CD4-positive, alpha-beta T cell treated with Interferon alpha-2 for 1 hour (primary cell): Measurements from ENCODE around the gene GOSR1.
"Not testable (repeated sequence)": the region's sequence is repeated elsewhere in the genome, so short reads cannot be mapped to it uniquely, and the experiment has no call there.

Experiments used
- DNase-seq, 2 donors: peaks; one replicate each; pipeline ENCODE4 v3.0.0-alpha.2; 2020 to 2022

The GOSR1 gene

DNA sequence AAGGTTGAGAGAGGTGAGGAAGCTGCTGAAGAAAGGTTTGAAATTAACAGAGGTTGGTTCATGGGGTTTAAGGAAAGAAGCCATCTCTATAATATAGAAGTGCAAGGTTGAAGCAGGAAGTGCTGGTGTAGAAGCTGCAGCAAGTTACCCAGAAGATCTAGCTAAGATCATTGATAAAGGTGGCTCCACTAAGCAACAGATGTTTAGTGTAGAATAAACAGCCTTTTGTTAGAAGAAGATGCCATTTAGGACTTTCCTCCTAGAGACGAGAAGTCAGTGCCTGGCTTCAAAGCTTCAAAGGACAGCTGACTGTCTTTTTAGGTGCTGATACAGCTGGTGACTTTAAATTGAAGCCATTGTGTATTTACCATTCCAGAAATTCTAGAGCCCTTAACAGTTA, 29.3 kb downstream of the GOSR1 start:
- no peak for DNase-seq

DNA sequence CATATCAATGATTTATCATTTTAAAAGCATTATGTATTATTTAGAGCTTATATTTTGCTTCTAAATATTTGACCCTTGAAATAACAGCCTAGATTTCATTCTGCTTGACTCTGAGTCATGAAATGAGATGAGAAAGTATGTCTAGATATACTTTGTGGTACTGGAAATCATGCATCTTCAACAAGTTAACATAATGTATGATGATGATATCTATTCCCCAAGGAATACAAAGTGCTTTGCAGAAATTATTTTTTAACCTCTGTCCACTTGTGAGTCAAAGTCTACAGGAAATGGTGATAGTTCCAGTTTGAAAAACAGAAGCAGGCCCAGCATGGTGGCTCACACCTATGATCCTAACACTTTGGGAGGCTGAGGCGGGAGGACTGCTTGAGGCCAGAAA, 36.1 kb downstream of the GOSR1 start:
- DNase-seq = no peak

DNA sequence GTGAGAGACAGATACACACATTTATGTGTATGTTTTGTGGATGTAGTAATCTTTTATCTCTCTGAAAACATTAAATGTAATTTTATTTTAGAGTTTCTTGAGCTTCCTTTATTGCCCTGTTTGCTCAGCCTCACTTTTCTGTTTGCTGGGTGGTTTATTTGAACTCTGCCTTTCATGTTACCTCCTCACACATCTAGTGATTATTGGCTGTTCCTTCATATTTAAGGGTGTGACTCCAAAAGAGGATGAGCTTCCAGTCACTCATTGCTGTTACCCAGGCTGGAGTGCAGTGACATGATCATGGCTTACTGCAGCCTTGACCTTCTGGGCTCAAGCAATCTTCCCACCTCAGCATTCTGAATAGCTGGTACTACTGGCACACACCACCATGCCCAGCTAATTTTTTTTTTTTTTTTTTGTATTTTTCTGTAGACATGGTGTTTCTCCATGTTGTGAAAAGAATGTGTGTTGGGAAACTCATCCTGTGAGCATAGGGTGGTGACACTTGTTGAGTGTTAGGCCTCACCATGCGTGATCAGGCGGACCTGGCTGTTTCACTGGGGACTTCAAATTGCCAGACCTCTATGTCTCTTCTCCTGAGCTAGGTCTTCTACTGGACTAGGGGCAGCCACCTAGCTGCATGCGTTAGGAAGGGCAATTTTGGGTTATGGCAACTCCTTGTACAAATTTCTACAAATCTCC, 37.8 kb downstream of the GOSR1 start:
- no peak for DNase-seq

DNA sequence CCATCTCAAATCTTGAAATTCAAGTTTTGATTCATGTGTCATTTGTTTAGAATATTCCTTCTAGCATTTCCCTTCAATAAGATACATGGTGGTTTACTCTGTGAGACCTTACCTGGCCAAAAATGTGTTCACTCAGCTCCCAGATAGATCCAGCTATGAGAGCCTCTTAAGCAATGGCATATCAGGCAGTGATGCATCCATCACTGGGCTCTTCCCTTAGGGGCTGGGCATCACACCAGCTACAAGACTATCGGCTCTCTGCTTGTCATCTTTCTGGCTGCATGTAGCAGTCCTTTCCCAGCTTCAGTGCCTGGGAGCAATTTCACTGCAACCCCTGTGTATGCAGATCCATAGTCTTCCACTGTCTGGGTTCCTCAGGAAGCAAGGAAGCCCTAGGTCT, 40.6 kb downstream of the GOSR1 start:
- DNase-seq = no peak

DNA sequence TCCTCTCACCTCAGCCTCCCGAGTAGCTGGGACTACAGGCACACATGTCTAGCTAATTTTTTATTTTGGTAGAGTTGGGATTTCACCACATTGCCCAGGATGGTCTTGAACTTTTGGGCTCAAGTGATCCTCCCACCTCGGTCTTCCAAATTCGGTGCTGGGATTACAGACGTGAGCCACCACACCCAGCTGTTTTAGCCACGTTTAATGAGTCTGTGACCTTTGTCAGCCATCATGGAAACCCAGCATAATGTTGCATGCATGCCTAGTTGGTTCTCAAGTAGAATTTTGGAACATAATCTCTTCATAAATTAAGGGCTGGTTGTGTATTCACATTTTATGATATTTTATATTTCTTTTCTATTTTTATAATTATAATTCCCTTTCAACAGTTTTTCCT, 42.0 kb downstream of the GOSR1 start:
- no peak for DNase-seq

DNA sequence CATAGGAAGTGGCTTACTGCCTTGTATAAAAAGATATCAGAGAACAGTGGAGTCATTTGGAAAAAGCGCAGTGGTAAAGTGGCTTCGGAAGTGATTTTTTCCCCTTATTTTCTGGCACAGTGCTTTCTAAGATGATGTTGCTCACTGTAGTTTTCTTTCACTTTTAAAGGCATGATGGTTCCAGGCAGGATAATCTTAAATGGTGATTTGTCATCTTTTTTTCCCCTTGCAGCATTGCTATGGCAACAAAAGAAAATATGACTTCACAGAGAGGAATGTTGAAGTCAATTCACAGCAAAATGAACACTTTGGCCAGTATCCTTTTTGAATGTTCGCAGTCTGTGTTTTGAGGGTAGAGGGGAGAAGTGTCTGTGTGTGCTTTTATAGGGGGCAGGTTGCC, 42.5 kb downstream of the GOSR1 start:
- DNase-seq = no peak

DNA sequence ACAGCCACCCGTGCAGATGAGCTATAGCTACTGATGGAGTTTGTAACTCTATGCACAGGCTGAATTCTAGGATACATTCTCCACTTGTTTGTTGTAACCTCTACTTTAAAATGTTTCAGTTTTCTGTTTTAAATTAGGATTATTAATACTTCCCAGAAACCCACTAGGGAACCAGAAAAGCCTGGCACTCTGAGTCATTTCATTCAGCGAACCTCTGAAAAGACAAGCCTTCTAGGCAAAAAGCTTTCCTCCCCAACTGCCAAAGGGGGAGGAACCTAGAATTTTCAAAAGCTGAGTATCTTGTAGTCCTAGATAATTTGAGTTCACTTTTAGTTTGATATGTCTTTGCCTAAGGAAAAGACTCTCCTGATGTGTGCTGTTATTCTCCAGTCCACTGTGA, 43.2 kb downstream of the GOSR1 start:
- no peak for DNase-seq

DNA sequence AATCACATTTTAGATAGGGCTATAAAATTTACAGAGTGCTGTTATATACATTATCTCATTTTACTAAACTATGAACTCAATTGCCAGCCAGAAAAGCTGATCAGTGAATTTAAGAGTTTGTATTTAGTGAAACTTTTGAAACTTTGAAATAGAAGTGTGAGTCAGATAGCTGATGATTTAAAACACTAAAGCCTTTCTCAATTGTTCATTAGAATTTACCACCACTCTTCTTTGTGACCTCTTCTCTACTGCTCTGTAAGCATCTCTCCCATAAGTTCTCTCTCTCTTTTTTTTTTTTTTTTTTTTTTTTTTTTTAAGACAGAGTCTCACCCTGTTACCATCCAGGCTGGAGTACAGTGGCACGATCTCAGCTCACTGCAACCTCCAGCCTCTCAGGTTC, 43.7 kb downstream of the GOSR1 start:
- no peak for DNase-seq

DNA sequence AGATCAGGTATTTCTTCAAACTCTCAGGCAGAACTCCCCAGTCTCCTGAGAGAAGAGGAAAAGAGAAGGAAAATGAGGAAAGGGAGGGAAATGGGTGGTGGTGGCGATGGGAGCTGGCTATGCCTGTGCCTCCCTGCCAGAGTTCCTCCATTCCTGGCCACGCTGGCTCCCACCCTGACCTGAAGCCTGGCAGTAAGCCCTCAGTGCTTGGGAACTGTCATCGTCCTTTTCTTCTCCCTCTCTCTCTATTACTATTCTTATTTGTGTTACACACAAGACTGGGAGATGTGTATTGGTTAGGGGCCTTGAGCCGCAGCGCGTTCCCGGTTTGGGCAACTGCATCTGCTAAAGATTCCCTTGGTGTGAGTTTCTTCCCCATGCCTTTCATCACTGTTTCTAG, 44.6 kb downstream of the GOSR1 start:
- no peak for DNase-seq

DNA sequence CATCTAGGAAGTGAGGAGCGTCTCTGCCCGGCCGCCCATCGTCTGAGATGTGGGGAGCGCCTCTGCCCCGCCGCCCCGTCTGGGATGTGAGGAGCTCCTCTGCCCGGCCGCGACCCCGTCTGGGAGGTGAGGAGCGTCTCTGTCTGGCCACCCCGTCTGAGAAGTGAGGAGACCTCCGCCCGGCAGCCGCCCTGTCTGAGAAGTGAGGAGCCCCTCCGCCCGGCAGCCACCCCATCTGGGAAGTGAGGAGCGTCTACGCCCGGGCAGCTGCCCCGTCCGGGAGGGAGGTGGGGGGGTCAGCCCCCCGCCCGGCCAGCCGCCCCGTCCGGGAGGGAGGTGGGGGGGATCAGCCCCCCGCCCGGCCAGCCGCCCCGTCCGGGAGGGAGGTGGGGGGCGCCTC, 46.0 kb downstream of the GOSR1 start:
- not testable (repeated sequence) for DNase-seq

DNA sequence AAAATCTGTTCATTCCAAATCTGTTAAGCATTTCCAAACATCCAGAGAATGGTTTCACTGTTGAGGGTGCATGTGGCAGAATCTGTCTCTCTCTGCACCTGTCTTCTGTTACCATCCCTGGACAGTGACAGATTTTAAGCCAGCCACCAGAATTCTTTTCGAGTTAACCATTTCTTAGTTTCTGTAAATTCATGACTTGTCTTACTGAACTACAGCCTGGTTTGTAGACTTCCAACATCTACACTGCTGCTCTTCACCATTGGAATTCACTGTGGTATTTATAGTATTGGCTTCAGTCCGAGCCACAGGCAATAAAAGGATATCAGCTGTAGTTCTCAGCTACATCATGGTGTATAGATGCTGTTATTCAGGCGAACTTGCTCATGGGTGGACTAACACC, 47.6 kb downstream of the GOSR1 start:
- DNase-seq = no peak

DNA sequence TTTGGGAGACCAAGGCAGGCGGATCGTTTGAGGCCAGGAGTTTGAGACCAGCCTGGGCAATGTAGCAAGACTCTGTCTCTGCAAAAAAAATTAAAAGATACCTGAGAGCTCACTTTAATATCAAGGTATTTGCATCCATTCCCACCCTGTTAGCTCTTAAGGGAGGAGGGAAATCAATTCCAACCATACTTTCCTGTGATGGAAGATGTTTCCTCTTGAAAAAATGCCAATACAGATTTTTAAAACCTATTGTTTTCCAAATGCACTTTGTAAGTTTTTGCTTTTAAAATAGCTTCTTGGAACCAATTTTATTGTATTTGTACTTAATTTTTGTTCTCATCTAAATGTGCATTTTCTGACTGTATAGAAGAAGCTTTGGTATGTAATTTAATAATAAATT, 49.2 kb downstream of the GOSR1 start:
- no peak for DNase-seq

DNA sequence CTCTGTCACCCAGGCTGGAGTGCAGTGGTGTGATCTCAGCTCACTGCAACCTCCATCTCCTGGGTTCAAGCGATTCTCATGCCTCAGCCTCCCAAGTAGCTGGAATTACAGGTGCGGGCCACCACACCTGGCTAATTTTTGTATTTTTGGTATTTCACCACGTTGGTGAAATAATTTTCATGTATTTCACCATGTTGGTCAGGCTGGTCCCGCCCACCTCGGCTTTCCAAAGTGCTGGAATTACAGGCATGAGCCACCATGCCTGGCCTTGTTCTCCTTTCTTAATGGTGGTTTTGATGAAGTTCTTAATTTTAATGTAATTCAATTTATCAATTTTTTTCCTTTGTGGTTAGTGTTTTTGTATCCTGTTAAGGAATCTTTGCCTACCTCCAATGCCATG, 51.5 kb downstream of the GOSR1 start:
- not testable (repeated sequence) for DNase-seq

DNA sequence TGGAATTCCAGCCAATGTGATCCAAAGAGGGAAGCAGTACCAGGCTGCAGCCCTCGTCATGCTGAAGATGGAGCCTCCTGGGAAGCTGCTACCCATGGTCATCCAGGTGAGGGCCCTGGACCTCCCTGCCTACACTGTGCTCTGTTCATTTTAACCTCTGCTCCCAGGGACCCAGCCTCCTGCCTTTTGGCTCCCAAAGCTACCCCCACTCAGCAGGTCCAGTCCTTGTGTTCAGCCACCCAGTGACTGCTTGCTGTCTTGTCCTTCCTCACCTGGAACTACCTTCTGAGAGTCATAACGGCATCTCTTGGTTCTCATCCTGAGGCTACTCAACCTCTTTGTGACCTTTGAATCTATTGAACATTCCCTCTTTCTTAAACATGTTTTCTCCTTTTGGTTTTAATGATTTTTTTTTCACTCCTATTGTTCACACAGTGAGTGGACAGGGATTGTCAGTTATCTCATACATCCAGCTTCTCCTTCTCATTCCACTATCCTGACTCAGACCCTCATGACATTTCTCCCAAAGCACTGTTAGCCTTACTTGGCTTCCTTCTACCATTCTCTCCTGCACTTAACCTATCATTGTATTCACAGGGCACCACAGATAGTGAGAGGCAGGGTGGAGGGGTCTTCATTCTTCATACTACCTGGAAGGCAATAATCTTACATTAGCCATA, 53.3 kb downstream of the GOSR1 start:
- DNase-seq = no peak

DNA sequence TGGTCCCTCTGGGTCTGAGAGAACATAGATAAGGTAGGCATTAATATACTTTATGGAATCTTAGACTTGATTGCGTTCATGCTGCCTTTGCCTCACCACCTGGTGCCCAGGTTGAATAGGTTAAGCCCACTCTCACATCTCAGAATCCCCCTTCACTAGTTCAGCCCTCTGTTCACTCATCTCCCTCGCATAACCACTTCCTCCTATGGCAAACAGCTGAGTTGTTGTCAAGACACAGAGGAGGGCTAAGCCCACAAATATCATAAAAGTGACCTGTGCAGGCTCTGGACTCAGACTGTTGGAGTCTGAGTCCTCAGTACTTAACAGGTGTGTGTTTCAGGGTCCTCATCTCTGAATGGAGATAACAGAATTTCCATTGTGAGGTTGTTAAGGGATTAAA, 55.7 kb downstream of the GOSR1 start:
- no peak for DNase-seq

DNA sequence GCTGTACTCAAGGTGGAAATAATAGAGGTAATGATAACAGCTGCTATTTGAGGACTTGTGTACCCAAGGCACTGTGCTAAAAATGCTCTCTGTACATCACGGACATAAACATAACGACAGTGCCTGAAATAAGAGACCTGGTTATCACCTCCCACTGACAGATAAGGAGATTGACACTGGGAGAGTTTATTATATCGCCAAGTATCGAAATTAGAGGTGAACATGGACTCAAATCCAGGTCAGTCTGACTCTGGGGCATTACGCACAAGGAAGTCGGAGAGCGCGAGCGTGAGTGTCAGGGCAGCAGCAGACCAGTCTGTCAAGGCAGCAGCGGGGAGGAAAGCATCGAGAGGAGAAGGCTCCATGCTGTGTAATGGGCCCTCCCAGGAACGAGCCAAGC, 57.1 kb downstream of the GOSR1 start:
- no peak for DNase-seq

DNA sequence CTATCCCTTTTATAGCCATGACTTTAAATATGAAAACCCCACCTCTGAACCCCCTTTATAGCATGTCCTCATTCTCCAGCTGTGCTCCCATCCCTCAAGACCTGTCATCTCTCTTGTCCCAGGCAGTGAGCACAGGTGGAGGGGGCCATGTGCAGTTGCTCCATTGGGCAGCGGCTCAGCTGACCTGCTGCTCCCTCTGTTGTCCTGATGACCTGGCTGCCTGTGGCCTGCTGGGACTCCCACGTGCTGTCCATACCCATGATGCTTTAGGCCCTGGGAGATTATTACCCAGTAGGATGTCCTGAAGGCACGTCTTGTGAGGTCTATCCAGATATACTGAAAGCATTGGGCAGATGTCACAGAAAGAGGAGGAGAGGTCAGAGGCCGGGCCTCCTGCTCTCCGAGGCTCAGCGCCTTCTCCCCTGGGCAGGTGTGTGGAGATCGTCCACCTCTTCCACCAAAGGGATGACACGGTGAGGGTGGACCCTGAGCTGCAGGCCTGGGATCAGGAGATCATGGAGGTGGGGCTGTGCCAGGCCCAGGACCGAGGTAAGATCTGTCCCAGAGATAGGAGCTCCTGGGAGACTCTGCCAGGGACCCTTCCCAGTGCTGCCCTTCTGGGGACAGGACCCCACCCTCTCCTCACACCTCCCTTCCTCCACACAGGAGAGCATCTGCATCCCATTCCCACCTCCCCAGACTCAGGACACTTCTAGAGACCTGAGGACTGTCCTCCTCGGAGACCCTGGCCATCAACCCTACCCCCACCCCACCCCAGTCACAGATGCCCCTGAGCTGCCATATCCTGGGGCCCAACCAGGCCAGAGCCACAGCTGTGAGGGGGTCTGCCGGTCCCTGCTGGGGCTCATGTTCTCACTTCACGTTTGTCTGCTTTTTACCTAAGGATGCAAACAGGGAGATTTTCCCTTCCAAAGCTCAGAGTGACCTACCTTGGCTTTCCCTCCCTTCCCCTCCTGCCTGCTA, 58.0 kb downstream of the GOSR1 start:
- no peak for DNase-seq

DNA sequence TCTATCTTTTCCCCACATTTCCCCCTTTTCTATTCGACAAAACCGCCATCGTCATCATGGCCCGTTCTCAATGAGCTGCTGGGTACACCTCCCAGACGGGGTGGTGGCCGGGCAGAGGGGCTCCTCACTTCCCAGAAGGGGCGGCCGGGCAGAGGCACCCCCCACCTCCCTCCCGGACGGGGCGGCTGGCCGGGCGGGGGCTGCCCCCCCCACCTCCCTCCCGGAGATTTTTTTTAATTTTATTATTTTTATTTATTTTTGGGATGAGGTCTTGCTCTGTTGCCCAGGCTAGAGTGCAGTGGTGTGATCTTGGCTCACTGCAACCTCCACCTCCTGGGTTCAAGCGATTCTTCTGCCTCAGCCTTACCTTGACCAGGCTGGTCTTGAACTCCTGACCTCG, 59.6 kb downstream of the GOSR1 start:
- DNase-seq = not testable (repeated sequence)

DNA sequence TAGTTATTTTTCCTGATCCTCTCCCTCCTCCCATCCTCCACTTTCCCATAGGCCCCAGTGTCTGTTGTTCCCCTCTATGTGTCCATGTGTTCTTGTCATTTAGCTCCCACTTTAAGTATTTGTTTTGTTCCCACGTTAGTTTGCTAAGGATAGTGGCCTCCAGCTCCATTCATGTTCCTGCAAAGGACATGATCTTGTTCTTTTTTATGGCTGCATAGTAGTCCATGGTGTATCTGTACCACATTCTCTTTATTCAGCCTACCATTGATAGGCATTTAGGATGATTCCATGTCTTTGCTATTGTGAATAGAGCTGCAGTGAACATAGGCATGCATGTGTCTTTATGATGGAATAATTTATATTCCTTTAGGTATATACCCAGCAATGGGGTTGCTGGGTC, 60.5 kb downstream of the GOSR1 start:
- DNase-seq = not testable (repeated sequence)

DNA sequence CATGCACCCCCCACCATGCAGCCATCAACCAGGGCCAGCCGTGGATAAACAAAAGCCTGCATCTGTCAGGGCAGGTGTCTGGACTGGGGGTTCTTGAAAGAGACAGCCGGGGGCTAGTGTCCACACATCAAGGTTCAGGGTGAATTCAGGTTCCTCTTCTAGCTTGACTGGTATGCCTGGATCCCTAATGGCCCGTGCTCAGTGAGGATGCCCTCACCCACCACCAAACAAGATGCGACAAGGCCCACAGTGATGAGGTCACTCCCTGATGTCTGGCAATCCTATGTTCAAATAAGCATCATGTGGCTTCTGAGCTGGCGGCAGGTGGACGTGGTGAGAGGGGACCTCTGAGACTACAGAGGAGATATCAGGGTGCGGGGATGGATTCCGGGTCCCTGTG, 64.6 kb downstream of the GOSR1 start:
- no peak for DNase-seq

DNA sequence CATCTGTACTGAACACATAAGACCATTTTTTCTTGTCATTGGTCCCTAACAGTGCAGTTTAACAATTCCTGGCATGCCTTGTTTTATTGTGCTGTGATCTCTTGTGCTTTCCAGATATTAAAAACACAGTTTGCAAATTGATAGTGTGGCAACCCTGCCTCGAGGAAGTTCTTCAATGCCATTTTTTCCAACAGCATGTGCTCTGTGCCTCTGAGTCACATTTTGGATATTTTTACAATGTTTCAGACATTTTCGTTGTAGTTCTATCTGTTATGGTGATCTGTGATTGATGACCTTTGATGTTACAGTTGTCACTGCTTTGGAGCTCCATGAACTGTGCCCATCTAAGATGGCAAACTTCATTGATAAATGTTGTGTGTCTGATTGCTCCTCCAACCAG, 66.2 kb downstream of the GOSR1 start:
- DNase-seq = no peak

DNA sequence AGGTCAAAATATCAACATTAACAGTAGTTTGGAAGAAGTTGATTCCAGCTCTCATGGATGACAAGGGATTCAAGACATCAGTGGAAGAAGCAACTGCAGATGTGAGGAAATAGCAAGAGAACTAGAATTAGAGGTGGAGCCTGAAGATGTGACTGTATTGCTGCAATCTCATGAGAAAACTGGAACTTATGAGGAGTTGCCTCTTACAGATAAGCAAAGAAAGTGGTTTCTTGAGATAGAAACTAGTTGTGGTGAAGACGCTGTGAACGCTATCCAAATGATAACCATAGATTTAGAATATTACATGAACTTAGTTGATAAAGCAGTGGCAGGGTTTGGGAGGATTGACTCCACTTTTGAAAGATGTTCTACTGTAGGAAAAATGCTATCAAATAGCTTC, 67.8 kb downstream of the GOSR1 start:
- DNase-seq = no peak

DNA sequence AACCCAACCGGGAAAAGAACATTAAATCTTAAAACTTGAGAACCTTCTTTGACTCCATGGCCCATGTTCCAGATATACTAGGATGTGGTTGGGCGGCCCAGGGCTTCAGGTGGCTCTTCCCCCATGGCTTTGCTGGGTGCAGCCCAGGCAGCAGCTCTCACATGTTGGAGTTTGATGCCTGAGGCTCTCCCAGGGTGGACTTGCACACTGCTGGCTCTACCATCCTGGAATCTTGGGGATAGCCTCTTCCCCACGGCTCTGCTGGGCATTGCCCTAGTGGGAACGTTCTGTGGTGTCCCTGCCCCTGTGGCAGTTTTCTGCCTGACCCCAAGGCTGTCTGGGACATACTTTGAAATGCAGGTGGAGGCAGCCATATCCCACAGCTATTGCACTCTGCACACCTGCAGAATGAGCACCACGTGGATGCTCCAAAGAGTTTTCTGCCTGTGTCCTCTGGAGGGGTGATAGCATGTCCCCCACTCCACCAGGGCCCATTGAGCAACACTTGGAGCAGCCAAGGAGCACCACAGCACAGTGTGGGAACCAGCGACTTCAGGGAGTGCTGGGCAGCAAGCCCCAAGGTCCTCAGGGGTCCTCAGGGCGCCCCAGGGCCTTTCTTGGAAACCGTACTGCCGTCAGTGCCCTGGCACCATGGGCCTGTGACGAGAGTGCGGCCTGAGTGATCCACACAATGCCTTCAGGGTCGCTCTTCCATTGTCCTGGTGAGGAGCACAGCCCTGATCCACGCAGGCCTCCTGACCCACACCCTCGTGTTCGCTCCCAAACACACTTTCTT, 70.8 kb downstream of the GOSR1 start:
- no peak for DNase-seq
